NOMO-1 (cell line): ENCODE measurements around the gene FAM161B.
"Not testable (repeated sequence)": the region's sequence is repeated elsewhere in the genome, so short reads cannot be mapped to it uniquely, and the experiment has no call there.

ENCODE experiments used
- DNase-seq, 2 experiments: peaks; one replicate each; lab custom pipeline; 2025; ENCODE audit not compliant: unreplicated experiment in 2 of 2; lab: John Stamatoyannopoulos, UW

The FAM161B gene, protein sequence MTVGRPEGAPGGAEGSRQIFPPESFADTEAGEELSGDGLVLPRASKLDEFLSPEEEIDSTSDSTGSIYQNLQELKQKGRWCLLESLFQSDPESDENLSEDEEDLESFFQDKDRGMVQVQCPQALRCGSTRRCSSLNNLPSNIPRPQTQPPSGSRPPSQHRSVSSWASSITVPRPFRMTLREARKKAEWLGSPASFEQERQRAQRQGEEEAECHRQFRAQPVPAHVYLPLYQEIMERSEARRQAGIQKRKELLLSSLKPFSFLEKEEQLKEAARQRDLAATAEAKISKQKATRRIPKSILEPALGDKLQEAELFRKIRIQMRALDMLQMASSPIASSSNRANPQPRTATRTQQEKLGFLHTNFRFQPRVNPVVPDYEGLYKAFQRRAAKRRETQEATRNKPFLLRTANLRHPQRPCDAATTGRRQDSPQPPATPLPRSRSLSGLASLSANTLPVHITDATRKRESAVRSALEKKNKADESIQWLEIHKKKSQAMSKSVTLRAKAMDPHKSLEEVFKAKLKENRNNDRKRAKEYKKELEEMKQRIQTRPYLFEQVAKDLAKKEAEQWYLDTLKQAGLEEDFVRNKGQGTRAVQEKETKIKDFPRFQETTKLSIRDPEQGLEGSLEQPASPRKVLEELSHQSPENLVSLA

GRCh38 chr14:73949752-73950734 lies at the start of gene FAM161B, which contains the start of gene COQ6:
Gene FAM161B, minus strand, starts transcription at chr14:73950094. Its CDS starts 68 bp downstream, at chr14:73950026.
Gene COQ6, plus strand, starts transcription at chr14:73950302. Its CDS starts 31 bp downstream, at chr14:73950333.
- peak; percentile 95 to 98 for DNase-seq

DNA sequence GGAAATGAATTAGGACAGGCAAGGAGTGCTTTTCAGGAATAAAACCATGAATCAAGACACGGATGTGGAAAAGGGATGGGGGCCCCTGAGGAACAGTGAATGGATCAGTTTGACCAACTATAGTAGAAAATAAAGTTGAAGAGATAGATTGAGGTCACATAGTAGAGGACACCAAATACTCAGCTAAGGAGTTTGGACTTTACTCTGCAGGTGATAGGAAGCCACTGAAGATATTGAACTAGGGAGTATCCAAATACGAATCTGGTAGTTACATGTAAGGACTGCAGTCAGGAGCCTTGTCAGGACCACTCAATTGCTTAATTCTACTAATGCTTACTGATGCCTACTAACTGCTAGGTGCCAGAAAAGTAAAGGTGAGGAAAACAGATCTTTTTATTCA lies 48.8 kb upstream of the FAM161B start:
- no peak for DNase-seq

- no peak for DNase-seq
Measured at GRCh38 chr14:73997944-73998447, 48.1 kb upstream of the FAM161B start.

GRCh38 chr14:73997108-73997943 lies 47.4 kb upstream of the FAM161B start:
- DNase-seq: no peak

- no peak for DNase-seq
Measured at GRCh38 chr14:73996731-73997107, 46.8 kb upstream of the FAM161B start.

GRCh38 chr14:73995977-73996378 lies 46.1 kb upstream of the FAM161B start:
- DNase-seq: no peak

DNA sequence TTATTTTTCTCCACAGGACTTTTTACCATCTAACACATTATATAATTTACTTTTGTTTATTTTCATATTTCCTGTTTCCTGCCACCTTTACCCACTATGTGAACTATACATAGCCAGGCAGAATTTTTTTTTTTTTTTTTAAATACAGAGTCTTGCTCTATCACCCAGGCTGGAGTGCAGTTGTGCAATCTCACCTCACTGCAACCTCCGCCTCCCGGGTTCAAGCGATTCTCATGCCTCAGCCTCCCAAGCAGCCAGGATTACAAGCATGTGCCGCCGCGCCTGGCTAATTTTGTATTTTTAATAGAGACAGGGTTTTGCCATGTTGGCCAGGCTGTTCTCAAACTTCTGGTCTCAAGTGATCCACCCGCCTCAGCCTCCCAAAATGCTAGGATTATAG lies 45.0 kb upstream of the FAM161B start:
- DNase-seq: not testable (repeated sequence)

DNA sequence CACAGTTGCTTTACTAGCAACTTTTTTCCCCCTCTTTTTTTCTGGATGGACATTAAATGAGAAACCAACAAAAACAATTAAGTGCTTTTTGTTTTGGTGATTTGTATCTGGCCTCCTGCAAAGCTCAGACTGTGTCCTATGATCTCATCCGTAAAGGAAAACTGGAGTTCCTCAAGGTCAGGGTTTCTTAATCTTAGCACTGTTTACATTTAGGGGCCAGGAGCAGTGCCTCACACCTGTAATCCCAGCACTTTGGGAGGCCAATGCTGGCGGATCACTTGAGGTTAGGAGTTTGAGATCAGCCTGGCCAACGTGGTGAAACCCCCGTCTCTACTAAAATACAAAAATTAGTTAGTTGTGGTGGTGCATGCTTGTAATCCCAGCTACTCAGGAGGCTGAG lies 41.2 kb upstream of the FAM161B start:
- no peak for DNase-seq

DNA sequence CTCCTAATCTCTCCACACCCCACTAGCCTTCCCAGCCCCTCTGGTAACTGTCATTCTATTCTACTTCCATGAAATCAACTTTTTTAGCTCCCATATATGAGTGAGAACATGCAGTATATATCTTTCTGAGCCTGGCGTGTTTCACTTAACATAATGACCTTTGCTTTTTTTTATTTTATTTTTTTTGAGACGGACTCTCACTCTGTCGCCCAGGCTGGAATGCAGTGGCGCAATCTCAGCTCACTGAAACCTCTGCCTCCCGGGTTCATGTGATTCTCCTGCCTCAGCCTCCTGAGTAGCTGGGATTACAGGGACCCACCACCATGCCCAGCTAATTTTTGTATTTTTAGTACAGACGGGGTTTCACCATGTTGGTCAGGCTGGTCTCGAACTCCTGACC lies 38.8 kb upstream of the FAM161B start:
- not testable (repeated sequence) for DNase-seq

DNA sequence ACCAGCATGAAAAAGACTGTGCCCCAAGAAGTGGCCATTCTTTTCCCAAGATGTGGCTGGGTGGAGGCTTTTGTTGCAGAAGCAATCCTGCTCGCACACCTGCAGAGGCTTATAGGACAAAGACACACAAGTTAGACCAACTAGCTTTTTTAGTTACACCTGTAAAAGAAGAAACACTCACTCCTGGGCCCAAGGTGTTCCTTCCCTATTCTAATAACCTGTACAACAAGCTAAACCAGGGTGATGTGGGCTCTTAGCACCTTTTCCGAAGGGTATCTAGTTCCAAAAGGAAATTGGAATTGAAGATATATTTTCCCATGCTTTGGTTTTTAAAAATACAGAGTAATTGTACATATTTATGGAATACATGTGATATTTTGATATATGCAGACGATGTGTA lies 38.2 kb upstream of the FAM161B start:
- DNase-seq: no peak

DNA sequence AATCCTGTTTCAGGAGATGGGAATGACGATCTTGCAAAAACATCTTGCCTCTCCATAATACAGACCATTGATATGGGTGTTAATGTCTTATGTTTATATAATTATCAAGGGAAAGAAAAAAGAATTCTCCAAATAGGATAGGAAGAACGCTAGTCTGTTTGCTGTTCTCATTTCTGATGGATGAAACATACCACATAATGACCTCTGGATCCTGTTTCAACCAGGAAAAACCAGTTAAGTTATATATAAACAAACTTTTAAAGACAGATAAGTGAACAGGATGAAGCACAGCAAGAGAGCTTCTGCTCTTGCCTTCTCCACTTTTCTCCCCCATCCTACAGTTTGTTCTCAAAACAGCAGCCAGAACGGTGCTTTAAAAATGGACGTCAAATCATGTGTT lies 28.0 kb upstream of the FAM161B start:
- DNase-seq: no peak

DNA sequence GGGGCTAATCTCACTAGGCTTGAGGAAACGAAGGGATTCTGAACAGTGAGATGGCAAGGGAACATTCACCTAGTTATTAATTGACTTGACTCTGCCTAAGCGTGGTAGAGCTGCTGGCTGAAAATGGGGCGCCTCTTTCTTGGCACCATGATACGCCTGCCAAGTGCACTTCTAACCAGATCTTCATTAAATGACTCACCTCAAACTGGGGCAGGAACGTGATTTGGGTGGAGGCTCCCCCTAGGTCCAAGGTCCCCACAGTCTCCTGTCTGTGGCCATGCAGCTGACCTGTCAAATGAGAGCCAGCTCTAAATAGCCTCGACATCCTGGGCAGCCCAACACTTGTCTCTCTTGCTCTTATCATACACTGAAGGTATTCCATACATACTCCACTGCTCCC lies 26.2 kb upstream of the FAM161B start:
- no peak for DNase-seq

DNA sequence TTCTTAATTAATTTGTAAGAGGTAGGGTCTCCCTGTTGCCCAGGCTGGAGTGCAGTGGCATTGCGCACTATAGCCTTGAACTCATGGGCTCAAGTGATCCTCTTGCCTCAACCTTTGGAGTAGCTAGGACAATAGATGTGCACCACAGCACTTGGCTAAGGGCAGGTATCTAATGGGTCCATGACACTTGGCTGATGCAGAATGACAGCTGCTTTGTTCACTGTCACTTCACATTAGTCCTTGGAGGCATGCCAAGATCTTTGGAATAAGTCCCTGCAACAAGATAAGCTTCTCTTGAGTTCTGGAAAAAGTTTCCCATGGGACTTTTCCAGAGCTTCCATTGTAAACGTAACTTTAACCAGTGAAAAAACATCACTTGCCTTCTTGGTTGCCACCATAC lies 23.6 kb upstream of the FAM161B start:
- DNase-seq: no peak

DNA sequence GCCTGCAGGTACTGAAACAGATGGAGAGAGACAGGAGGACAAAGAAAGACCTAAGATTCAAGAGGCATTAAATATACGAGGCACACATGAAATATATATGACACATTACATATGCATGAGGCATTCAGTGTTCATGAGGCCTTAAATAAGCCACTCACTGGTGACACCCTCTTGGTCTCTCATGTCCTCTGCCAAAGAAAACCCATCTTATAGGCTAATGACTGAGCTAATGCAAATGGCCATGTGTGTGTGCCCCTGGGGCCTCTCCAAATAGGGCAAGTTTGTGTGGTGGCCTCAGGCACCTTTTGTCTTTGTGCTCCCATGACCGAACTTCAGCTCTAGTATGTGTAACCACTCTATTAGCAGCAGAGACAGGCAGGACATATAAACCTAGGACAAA lies 19.0 kb upstream of the FAM161B start:
- no peak for DNase-seq

- no peak for DNase-seq
Measured at GRCh38 chr14:73965216-73965615, 15.3 kb upstream of the FAM161B start.

GRCh38 chr14:73961192-73961591 lies 11.3 kb upstream of the FAM161B start:
- no peak for DNase-seq

DNA sequence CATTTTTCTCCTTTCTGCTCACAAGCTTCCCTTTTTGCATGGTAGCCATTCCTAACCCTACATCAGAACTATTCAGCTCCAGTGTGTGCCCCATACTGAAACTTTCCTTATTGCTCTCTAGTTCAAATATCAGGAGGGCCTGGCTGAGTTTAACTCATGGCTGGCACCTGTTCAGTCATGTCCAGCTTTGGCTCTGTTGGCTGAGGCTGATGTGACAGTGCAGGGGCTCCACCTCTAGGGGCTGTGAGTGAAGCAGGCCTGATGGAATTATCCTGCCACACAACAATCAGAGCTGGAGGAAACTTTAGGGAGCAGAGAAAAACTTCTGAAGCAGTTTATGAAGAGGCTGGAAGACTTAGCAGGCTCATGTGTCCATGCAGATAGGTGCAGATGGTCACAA lies 8.7 kb upstream of the FAM161B start:
- DNase-seq: no peak

GRCh38 chr14:73955674-73956073 lies 5.8 kb upstream of the FAM161B start:
- no peak for DNase-seq

DNA sequence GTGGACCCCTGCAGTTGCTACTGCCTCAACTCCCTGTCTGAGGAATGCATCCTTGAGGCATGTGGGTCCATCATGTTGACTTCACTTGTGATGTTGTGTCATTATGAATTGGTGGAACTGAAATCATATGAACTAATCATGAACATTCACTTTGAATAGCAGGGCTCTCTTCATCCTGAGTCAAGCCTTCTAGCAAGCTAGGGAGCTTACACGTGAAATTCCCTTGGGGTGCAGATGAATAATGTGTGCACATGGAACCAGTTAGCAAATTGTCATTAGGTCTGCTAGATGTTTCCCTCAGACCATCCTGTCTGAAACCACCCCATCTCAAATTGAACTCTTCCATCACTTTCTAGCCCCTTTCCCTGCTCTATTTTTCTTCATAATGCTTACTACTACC lies 3.8 kb upstream of the FAM161B start:
- DNase-seq: no peak

GRCh38 chr14:73945159-73945670 lies 4.7 kb downstream of the FAM161B start:
- no peak for DNase-seq
